ENCODE measurements around the gene ALDH3A2.
"Not testable (repeated sequence)": the region's sequence is repeated elsewhere in the genome, so short reads cannot be mapped to it uniquely, and the experiment has no call there.

ALDH3A2 gene

DNA sequence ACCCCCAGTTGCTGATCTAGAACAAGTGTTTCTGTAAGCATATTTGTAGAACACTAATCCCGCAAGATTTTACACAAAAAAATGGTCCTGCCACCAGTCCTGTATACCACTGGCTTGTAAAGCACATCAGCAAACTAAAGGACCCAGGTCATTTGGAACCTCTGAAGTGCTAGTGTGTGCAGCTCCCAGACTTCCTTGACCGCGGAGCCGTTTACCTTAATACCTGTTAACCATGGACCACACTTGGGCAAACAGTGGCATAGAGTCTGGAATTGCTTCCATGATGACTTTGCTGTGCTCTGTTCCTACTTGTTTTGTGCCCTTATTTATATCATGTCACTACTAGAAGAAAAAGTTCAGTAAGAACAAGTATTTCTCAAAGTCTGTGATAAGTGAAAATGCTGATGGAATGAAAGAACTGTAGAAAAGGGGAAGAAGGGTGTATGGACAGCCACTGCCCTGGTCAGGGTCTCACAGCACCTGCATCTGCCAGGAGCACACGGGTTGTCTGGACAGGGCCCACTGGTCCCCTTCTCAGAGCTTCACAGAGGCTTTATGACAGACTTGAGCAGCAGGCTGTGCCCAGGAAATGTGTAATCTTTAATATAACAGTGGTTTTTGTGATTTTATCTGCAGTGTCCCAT lies 29.3 kb downstream of the ALDH3A2 start:
- no peaks in the 10 kb centered on the region for H3K36me3 ChIP-seq (ENCODE audit: insufficient read depth, low read length)

DNA sequence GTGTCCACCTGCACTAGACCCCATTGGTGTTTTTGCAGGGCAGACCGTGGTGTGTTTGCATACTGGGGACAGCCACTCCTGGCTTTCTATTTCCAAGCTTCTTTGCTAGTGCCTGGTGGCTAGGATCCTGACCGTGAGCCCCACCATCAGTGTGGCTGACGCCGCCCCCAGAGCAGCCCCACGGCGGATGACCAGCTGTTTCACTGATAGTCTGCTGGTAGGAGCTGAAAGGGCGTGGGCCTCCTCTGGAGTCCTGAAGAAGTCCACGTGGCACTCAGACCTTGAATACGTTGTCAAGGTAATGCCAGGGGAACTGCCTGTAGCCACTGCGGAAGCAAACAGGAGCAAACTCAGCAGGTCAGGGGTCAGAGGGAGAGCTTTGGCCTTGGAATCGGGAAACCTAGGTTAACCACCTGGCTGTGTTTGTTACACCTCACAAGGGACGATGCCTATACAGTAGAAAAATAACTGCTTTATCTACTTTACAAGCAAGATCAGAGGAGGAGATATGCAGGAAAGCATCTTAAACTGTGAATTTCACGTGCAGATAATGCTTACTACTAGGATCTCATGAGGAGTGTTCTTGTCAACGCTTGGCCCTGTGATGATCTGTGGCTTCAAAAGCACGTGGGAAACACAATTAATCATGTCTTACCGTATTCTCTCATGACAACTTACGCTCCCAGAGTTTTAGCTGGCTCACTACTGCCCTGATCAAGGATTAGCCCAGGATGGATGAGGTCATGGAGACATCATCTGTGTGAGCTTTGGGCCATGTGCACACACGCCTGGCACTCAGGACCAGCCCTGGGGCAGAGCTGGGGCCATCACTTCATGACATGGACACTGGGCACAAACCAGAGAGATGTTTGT lies 30.3 kb downstream of the ALDH3A2 start:
- TF ChIP-seq POLR2AphosphoS5 (IDR thresholded peaks at IDR 0.05; ENCODE audit: borderline replicate concordance, low read depth, low read length) (no peak), FOXP2 (optimal IDR thresholded peaks at IDR 0.05; ENCODE audit: control extremely low read depth, extremely low read length, insufficient read depth) (no peak), EZH2 (IDR thresholded peaks at IDR 0.05) (no peak)
- no peak overlapping the region for H3K9ac ChIP-seq (ENCODE audit: insufficient read length)
- no peak overlapping the region for H3K27ac ChIP-seq
- no peaks in the 10 kb centered on the region for H3K9me3 ChIP-seq (ENCODE audit: low read depth, low read length)
- no peak overlapping the region for H3K4me3 ChIP-seq
- H3K36me3 ChIP-seq (ENCODE audit: insufficient read depth, low read length): no peaks in the 10 kb centered on the region
- no peak for DNase-seq (ENCODE audit: low read depth, low spot score)

More for the DNA sequence above, 29.3 kb downstream of the ALDH3A2 start:
- no peak overlapping the region for H3K27ac ChIP-seq
- no peak overlapping the region for H3K4me3 ChIP-seq
- no peak overlapping the region for H3K9ac ChIP-seq (ENCODE audit: insufficient read length)
- TF ChIP-seq EZH2 (IDR thresholded peaks at IDR 0.05) (no peak), FOXP2 (optimal IDR thresholded peaks at IDR 0.05; ENCODE audit: control extremely low read depth, extremely low read length, insufficient read depth) (no peak), POLR2AphosphoS5 (IDR thresholded peaks at IDR 0.05; ENCODE audit: borderline replicate concordance, low read depth, low read length) (no peak)
- no peaks in the 10 kb centered on the region for H3K9me3 ChIP-seq (ENCODE audit: low read depth, low read length)
- DNase-seq (ENCODE audit: low read depth, low spot score): no peak

DNA sequence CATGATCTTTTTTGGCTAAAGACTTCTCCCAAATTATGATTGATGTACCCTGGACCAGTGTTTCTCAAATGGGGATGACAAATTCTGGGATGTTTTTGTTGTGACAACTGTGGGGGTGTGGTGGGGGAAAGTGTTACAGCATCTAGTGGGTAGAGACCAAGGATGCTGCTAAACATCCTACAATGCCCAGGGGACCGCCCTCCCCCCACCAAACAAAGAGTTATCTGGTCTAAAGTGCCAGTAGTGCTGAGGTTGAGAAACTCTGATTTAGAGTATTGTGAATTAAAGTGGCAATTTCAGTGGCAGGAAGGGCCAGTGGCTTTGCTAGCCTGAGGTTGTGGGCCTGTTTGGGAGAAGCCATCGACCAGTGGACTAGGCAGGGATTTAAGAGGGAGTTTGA lies 34.6 kb downstream of the ALDH3A2 start:
- DNase-seq (ENCODE audit: low read depth, low spot score): no peak
- TF ChIP-seq EZH2 (IDR thresholded peaks at IDR 0.05): no peak
- H3K9ac ChIP-seq (ENCODE audit: insufficient read length): no peak overlapping the region
- H3K27ac ChIP-seq: no peak overlapping the region
- no peak overlapping the region for H3K4me3 ChIP-seq
- H3K9me3 ChIP-seq (ENCODE audit: low read depth, low read length): no peaks in the 10 kb centered on the region
- no peaks in the 10 kb centered on the region for H3K36me3 ChIP-seq (ENCODE audit: insufficient read depth, low read length)

DNA sequence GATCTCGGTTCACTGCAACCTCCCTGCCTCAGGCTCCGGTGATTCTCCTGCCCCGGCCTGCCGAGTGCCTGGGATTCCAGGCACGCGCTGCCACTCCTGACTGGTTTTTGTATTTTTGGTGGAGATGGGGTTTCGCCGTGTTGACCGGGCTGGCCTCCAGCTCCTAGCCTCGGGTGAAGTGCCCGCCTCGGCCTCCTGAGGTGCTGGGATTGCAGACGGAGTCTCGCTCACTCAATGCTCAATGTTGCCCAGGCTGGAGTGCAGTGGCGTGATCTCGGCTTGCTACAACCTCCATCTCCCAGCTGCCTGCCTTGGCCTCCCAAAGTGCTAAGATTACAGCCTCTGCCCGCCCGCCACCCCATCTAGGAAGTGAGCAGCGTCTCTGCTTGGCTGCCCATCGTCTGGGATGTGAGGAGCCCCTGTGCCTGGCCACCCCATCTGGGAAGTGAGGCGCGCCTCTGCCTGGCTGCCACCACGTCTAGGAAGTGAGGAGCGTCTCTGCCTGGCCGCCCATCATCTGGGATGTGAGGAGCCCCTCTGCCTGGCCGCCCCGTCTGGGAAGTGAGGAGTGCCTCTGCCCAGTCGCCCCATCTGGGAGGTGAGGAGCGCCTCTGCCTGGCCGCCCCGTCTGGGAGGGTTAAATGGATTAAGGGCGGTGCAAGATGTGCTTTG lies 36.5 kb downstream of the ALDH3A2 start:
- DNase-seq (ENCODE audit: low read depth, low spot score); H3K4me3 ChIP-seq; H3K27ac ChIP-seq: not testable (repeated sequence)

DNA sequence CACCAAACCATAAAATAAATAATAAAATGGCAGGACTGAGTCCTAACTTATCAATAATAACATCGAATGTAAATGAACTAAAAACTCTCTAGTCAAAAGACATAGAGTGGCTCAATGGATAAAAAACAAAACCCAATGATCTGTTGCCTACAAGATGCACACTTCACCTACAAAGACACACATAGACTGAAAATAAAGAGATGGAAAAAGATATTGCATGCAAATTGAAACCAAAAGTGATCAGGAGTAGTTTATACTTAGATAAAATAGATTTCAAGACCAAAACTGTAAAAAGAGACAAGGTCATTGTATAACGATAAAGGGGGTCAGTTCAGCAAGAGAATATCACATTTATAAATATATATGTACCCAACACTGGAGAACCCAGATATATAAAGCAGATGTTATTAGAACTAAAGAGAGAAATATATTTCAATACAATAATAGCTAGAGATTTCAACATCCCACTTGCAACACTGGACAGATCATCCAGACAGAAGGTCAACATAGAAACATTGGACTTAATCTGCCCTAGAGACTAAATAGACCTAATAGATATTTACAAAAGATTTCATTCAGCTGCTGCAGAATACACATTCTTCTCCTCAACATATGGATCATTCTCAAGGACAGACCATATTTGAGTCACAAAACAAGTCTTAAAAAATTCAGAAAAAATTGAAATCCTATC lies 38.0 kb downstream of the ALDH3A2 start:
- no peaks in the 10 kb centered on the region for H3K36me3 ChIP-seq (ENCODE audit: insufficient read depth, low read length)
- DNase-seq (ENCODE audit: low read depth, low spot score): no peak

More for the DNA sequence above, 36.5 kb downstream of the ALDH3A2 start:
- not testable (repeated sequence) for H3K9ac ChIP-seq (ENCODE audit: insufficient read length); H3K9me3 ChIP-seq (ENCODE audit: low read depth, low read length); H3K36me3 ChIP-seq (ENCODE audit: insufficient read depth, low read length)

DNA sequence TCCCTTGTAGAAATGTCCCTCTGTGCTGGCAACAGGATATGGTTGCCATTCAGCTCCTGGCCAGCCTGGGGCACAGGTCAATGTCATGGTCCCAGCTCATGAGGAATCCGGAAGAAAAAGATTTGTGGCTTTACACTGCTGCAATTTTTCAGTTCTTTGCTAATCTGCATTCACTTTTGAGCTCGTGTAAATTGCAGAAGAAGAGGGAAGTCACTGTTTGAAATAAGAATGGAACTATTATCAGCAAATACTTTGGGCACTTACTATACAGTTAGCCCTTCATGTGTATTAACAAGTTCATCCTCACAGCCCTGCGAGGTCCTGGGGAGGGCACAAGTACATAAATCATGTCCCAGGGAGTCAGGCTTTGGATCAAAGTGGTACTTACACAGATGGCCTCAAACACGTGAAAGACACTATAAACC lies 53.7 kb downstream of the ALDH3A2 start:
- DNase-seq (ENCODE audit: low read depth, low spot score): no peak
- TF ChIP-seq FOXP2 (optimal IDR thresholded peaks at IDR 0.05; ENCODE audit: control extremely low read depth, extremely low read length, insufficient read depth): no peak
- no peak for TF ChIP-seq EZH2 (IDR thresholded peaks at IDR 0.05)
- TF ChIP-seq POLR2AphosphoS5 (IDR thresholded peaks at IDR 0.05; ENCODE audit: borderline replicate concordance, low read depth, low read length): no peak
- Histone ChIP-seq H3K9ac (ENCODE audit: insufficient read length) (no peak overlapping the region), H3K27ac (no peak overlapping the region), H3K9me3 (ENCODE audit: low read depth, low read length) (no peaks in the 10 kb centered on the region), H3K4me3 (no peak overlapping the region), H3K36me3 (ENCODE audit: insufficient read depth, low read length) (no peaks in the 10 kb centered on the region)

More for the DNA sequence above, 38.0 kb downstream of the ALDH3A2 start:
- Histone ChIP-seq H3K27ac (no peak overlapping the region), H3K9me3 (ENCODE audit: low read depth, low read length) (no peaks in the 10 kb centered on the region), H3K4me3 (no peak overlapping the region), H3K9ac (ENCODE audit: insufficient read length) (no peak overlapping the region)
- TF ChIP-seq FOXP2 (optimal IDR thresholded peaks at IDR 0.05; ENCODE audit: control extremely low read depth, extremely low read length, insufficient read depth): no peak

DNA sequence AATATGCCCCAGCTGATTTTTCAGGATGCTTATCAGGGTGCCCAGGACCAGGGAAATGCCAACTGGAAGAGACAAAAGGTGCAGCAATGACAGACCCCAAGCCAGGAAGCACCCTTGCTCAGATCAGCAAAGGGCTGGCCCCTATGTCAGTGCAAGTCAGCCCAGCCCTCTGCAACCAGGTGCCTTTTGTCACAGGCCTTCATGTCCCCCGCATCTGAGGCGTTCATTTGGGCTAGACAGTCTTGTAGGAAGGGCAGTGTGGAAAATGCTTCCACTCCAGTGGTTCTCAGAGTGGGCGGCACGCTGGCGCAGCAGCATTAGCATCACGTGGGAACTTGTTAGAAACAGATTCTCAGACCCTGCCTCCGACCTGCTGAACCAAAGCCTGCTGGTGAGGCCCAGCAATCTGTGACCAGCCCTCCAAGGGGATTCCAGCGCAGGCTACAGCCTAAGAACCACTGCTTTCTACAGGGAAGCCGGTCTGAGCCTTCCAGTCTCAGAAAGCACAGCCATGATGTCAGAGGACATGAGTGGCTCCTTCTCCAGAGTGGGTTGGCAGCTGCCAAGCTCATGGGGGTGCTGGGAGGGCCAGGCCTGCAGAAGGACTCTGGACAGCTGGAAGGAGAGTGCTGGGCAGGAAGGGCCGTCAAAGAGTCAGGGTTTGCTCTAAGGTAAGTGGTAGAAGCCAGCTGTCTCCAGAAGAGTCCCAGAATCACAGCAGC lies 54.7 kb downstream of the ALDH3A2 start:
- TF ChIP-seq POLR2AphosphoS5 (IDR thresholded peaks at IDR 0.05; ENCODE audit: borderline replicate concordance, low read depth, low read length): no peak
- TF ChIP-seq EZH2 (IDR thresholded peaks at IDR 0.05): no peak
- no peak for TF ChIP-seq FOXP2 (optimal IDR thresholded peaks at IDR 0.05; ENCODE audit: control extremely low read depth, extremely low read length, insufficient read depth)

More for the DNA sequence above, 54.7 kb downstream of the ALDH3A2 start:
- Histone ChIP-seq H3K27ac (no peak overlapping the region), H3K9me3 (ENCODE audit: low read depth, low read length) (no peaks in the 10 kb centered on the region), H3K36me3 (ENCODE audit: insufficient read depth, low read length) (no peaks in the 10 kb centered on the region), H3K9ac (ENCODE audit: insufficient read length) (no peak overlapping the region), H3K4me3 (no peak overlapping the region)
- DNase-seq (ENCODE audit: low read depth, low spot score): no peak

All from SK-N-MC (cell line).